ENCODE measurements around the gene OBSCN. TPM values are rescaled to one million over a fixed set of nuclear protein-coding genes. Genes with fewer than 3 reads are reported as not detected.
"Not testable (repeated sequence)": the region's sequence is repeated elsewhere in the genome, so short reads cannot be mapped to it uniquely, and the experiment has no call there.

OBSCN gene
- total and polyA plus RNA-seq, 5 donors = 144 to 234 (median 188) TPM

DNA sequence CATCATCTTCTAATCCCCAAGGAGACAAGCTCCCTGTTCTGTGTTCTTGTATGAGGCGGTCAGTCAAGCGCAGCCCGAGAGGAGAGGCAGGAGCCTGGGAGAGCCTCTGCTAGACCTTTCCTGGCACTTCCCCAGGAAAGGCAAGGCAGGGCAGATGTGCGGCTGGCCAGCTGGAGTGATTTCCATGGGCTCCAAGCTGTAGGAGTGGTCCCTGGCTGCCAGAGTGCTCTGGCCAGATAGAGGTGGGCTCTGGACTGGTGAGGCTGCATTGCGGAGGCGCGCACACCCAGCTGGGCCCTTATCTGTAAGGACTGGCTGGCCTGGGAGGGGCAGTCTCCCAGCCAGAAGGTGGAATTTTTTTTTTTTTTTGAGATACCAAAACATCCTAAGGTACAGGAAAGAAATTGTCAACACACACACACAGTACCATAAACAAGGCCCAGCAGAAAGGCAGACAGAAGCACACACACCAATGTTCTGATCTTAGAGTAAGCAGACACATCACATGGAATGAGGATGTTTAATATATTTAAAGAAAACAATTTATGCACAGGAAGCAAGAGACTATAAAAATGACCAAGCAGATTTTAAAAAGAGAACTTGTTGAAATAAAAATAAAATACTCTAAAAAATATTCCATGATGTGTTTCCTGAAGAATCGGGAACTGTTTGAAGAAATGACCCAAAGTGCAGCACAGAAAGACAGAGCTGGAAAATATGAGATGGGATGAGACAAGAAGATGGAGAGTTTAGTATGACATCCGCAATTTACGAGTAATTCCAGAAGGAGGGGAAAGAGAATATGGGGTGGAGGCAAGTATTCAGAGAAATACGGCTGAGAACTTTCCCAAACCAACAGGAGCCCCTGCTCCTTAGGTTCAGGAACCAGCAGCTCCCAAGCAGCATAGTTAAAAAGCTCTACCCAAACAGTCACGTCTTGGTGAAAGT lies 28.8 kb upstream of the OBSCN start:
- Histone ChIP-seq H3K27ac (ENCODE audit: low read length) (no peak overlapping the region), H3K27me3 (ENCODE audit: control insufficient read depth, insufficient read depth) (no peaks in the 10 kb centered on the region), H3K4me3 (ENCODE audit: low read length) (no peak overlapping the region), H3K4me1 (ENCODE audit: control insufficient read depth, insufficient read depth, low read length) (no peaks in the 10 kb centered on the region), H3K9me3 (ENCODE audit: control insufficient read depth, low read length) (no peaks in the 10 kb centered on the region)
- DNase-seq (peak in 2 of 3 donors; percentile 36 to 66), ATAC-seq (peak; percentile 44 to 83)
- 74% methylated on average over 12 of the region's 12 CpGs for WGBS
- intact Hi-C loops (cut with DNase I) = no loop called here

DNA sequence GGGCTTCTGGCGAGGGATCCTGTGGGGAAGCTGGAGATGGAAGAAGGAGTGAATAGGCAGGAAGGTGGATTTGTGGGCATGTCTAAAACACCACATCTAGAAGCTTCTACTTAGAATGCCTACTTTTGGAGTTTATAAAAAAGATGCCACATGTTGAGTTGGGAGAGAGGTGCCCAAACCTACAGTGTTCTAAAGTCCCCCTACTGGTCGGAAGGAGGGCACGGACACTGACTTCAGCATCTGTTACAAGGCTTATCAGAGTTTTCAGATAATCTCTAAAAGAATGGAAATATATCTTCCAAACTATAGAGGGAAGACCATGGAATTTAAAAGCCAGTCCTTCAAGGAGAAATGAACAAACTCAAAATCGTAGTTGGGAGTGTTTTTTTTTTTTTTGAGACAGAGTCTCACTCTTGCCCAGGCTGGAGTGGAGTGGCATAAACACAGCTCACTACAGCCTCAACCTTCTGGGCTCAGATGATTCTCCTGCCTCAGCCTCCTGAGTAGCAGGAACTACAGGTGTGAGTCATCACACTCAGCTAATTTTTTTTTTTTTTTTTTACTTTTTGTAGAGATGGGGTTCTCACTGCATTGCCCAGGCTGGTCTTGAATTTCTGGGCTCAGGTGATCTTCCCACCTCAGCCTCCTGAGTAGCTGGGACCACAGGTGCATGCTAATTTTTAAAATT lies 27.4 kb upstream of the OBSCN start:
- Histone ChIP-seq H3K4me1 (ENCODE audit: control insufficient read depth, insufficient read depth, low read length) (no peaks in the 10 kb centered on the region), H3K9me3 (ENCODE audit: control insufficient read depth, low read length) (no peaks in the 10 kb centered on the region), H3K27me3 (ENCODE audit: control insufficient read depth, insufficient read depth) (no peaks in the 10 kb centered on the region), H3K4me3 (ENCODE audit: low read length) (no peak overlapping the region), H3K27ac (ENCODE audit: low read length) (no peak overlapping the region)
- 76% methylated on average over 4 of the region's 4 CpGs for WGBS
- ATAC-seq = no peak
- no peak for DNase-seq
- intact Hi-C loops (cut with DNase I) = no loop called here

DNA sequence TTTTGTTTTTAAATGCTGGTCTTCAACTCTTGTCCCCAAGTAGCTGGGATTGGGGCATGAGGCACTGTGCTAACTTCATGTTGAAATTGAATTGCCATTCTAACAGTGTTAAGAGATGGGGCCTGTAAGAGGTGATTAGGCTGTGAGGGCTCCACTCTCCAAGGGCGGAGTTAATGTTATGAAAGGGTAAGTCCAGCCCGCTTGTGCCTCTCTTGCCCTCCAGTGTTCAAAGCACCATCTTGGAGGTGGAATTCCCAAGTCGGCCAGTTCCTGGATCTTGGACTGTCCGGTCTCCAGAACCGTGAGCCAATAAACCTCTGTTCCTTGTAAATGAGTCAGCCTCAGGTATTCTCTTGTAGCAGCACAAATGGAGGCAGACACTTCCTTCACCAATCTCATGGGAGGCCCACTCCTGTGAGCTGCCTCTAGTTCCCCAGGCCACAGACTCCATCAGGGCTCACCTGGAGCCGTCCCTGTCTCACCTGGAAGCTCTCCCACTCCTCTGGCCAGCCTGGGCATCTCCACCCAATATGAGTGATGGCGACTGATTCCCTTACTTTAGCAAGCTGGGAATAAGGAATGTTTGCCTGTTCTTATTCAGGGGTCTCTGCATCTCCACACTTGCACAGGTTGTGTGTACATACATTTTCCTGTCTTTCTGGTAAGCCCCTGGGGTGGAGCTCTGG lies 26.7 kb upstream of the OBSCN start:
- H3K4me1 ChIP-seq (ENCODE audit: control insufficient read depth, insufficient read depth, low read length) = no peaks in the 10 kb centered on the region
- H3K4me3 ChIP-seq (ENCODE audit: low read length) = no peak overlapping the region
- H3K27ac ChIP-seq (ENCODE audit: low read length) = no peak overlapping the region
- intact Hi-C loops (cut with DNase I) = no loop called here
- H3K9me3 ChIP-seq (ENCODE audit: control insufficient read depth, low read length) = no peaks in the 10 kb centered on the region
- DNase-seq = no peak
- H3K27me3 ChIP-seq (ENCODE audit: control insufficient read depth, insufficient read depth) = no peaks in the 10 kb centered on the region
- WGBS = 93% methylated on average over 7 of the region's 7 CpGs
- no peak for ATAC-seq

DNA sequence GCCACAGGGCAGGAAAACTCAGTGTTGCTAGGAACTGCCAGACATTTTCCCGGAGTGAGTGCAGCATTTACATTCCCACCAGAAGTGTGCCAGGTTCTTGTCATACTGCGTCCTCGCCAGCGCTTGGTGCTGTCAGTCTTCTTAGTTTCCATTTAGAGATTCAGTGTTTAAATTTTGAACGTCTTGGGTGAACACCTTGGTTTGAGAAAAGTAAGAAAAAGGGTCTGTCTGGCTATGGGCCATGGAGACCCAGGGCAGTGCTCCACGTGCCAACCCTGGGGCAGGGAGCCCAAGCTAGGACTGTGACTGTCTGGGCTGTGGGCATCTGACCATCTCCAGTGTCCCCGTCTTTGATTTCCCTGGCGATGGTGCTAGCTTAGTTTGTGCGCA lies 26.2 kb upstream of the OBSCN start:
- intact Hi-C loops (cut with DNase I) = no loop called here
- 89% methylated on average over 9 of the region's 9 CpGs for WGBS
- Histone ChIP-seq H3K4me3 (ENCODE audit: low read length) (no peak overlapping the region), H3K27ac (ENCODE audit: low read length) (no peak overlapping the region), H3K27me3 (ENCODE audit: control insufficient read depth, insufficient read depth) (no peaks in the 10 kb centered on the region), H3K9me3 (ENCODE audit: control insufficient read depth, low read length) (no peaks in the 10 kb centered on the region), H3K4me1 (ENCODE audit: control insufficient read depth, insufficient read depth, low read length) (no peaks in the 10 kb centered on the region)
- ATAC-seq = no peak
- DNase-seq = no peak

DNA sequence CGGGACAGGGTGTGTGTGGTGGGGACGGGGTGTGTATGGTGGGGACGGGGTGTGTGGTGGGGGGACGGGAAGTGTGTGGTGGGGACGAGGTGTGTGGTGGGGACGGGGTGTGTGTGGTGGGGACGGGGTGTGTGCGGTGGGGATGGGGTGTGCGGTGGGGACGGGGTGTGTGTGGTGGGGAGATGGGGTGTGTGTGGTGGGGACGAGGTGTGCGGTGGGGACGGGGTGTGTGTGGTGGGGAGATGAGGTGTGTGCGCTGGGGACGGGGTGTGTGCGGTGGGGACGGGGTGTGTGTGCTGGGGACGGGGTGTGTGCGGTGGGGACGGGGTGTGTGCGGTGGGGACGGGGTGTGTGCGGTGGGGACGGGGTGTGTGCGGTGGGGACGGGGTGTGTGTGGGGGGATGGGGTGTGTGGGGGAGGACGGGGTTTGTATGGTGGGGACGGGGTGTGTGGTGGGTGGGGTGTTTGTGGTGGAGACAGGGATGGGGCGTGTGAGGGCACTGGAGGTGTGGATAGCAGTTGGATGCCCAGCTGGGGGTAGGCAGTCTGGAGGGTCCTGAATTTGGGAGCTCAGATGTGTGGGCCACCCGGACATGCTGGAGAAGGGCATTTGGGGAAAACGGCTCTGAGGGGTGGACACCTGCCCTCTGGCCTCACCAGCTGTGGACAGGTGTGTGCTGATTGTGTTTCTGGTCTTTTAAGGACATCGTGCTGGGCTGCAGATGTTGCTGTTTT lies 25.4 kb upstream of the OBSCN start:
- DNase-seq (no peak), ATAC-seq (no peak)
- Histone ChIP-seq H3K27me3 (ENCODE audit: control insufficient read depth, insufficient read depth) (no peaks in the 10 kb centered on the region), H3K27ac (ENCODE audit: low read length) (no peak overlapping the region), H3K4me1 (ENCODE audit: control insufficient read depth, insufficient read depth, low read length) (no peaks in the 10 kb centered on the region), H3K4me3 (ENCODE audit: low read length) (no peak overlapping the region), H3K9me3 (ENCODE audit: control insufficient read depth, low read length) (no peaks in the 10 kb centered on the region)
- 94% methylated on average over 32 of the region's 32 CpGs for WGBS
- intact Hi-C loops (cut with DNase I) = no loop called here

DNA sequence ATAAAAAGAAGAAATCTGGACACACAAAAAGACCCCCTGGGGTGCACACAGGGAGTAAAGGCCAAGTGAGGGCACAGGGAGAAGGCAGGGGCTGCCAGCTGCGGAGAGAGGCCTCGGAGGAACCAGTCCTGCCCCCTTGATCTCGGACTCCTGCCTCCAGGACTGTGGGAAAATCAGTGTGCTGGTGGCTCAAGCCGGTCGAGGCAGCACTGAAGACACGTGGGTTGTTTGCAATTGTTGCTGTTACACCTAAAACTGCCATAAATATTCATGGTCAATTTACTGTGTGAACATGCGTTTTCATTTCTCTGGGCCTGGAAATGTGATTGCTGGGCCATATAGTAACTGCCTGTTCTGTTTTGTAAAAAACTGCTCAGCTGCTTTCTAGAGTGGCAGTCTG lies 23.7 kb upstream of the OBSCN start:
- Histone ChIP-seq H3K4me1 (ENCODE audit: control insufficient read depth, insufficient read depth, low read length) (no peaks in the 10 kb centered on the region), H3K9me3 (ENCODE audit: control insufficient read depth, low read length) (no peaks in the 10 kb centered on the region), H3K27me3 (ENCODE audit: control insufficient read depth, insufficient read depth) (no peaks in the 10 kb centered on the region), H3K4me3 (ENCODE audit: low read length) (no peak overlapping the region), H3K27ac (ENCODE audit: low read length) (no peak overlapping the region)
- DNase-seq (no peak), ATAC-seq (no peak)
- intact Hi-C loops (cut with DNase I) = no loop called here
- WGBS = 79% methylated on average over 7 of the region's 7 CpGs

DNA sequence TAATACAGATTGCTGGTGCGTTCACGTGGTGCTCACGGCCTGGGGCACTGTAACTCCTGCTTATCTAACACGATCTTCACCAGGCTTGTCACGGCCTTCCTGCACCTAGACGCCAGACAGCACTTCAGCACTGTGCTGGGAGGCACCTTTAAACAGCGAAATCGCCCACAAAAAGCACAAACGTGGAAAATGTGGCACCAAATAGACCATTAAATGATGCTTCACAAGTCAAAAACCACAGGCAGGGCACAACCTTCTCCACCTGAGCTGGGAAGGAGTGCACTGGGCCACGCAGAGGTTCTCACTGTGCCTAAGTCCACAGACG lies 22.2 kb upstream of the OBSCN start:
- Histone ChIP-seq H3K4me3 (ENCODE audit: low read length) (no peak overlapping the region), H3K27me3 (ENCODE audit: control insufficient read depth, insufficient read depth) (no peaks in the 10 kb centered on the region), H3K27ac (ENCODE audit: low read length) (no peak overlapping the region), H3K4me1 (ENCODE audit: control insufficient read depth, insufficient read depth, low read length) (no peaks in the 10 kb centered on the region), H3K9me3 (ENCODE audit: control insufficient read depth, low read length) (no peaks in the 10 kb centered on the region)
- intact Hi-C loops (cut with DNase I) = no loop called here
- no peak for DNase-seq
- ATAC-seq = no peak
- 67% methylated on average over 11 of the region's 11 CpGs for WGBS

DNA sequence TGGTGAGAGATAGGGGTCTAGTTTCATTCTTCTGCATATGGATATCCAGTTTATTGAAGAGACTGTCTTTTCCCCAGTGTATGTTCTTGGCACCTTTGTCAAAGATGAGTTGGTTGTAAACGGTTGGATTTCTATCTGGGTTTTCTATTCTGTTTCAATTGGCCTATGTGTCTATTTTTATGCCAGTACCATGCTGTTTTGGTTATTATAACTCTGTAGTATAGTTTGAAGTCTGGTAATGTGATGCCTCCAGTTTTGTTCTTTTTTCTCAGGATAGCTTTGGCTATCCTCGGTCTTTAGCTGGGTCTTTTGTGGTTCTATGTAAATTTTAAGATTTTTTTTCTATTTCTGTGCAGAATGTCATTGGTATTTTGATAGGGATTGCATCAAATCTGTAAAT lies 19.6 kb upstream of the OBSCN start:
- H3K4me1 ChIP-seq (ENCODE audit: control insufficient read depth, insufficient read depth, low read length); H3K4me3 ChIP-seq (ENCODE audit: low read length); ATAC-seq; DNase-seq; intact Hi-C loops (cut with DNase I); H3K27me3 ChIP-seq (ENCODE audit: control insufficient read depth, insufficient read depth); H3K9me3 ChIP-seq (ENCODE audit: control insufficient read depth, low read length); H3K27ac ChIP-seq (ENCODE audit: low read length): not testable (repeated sequence)
- 83% methylated on average over 2 of the region's 2 CpGs for WGBS

DNA sequence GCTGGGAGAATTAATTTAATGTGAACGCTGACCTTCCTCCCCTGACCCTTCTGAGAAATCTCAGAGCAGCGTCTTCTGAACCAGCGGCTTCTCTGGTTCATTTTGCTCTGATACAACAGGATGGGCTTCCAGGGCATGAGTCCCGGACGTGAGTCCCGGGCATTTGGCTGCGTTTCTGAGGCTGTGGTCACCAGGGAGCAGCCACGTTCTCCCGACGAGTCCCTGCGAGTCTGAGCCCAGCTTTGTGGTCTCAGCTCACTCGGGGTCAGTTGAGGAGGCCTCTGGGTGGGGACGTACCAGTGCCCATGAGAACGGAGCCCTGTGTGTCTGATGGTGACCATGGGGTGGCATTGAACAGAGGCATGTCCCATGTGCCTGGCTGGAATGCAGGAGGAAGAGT lies 17.7 kb upstream of the OBSCN start:
- DNase-seq (no peak), ATAC-seq (no peak)
- Histone ChIP-seq H3K27ac (ENCODE audit: low read length) (no peak overlapping the region), H3K4me1 (ENCODE audit: control insufficient read depth, insufficient read depth, low read length) (no peaks in the 10 kb centered on the region), H3K4me3 (ENCODE audit: low read length) (no peak overlapping the region), H3K9me3 (ENCODE audit: control insufficient read depth, low read length) (no peaks in the 10 kb centered on the region), H3K27me3 (ENCODE audit: control insufficient read depth, insufficient read depth) (no peaks in the 10 kb centered on the region)
- WGBS = 88% methylated on average over 14 of the region's 14 CpGs
- intact Hi-C loops (cut with DNase I) = no loop called here

DNA sequence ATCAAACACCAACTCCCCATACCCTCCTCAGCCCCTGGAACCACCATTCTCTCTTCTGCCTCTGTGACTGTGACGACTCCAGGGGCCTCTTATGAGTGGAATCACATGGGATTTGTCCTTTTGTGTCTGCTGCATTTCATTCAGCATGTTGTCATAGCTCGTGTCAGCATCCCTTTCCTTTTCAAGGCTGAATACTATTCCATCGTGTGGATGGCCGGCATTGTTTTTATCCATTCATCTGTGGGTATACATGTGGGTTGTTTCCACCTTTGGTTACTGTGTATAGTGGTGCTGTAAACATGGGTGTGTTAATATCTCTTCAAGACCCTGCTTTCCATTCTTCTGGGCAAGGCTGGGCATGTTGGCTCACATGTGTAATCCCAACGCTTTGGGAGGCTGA lies 17.1 kb upstream of the OBSCN start:
- no peak for DNase-seq
- intact Hi-C loops (cut with DNase I) = no loop called here
- Histone ChIP-seq H3K4me3 (ENCODE audit: low read length) (no peak overlapping the region), H3K27me3 (ENCODE audit: control insufficient read depth, insufficient read depth) (no peaks in the 10 kb centered on the region), H3K27ac (ENCODE audit: low read length) (no peak overlapping the region), H3K9me3 (ENCODE audit: control insufficient read depth, low read length) (no peaks in the 10 kb centered on the region), H3K4me1 (ENCODE audit: control insufficient read depth, insufficient read depth, low read length) (no peaks in the 10 kb centered on the region)
- 88% methylated on average over 5 of the region's 5 CpGs for WGBS
- ATAC-seq = no peak

DNA sequence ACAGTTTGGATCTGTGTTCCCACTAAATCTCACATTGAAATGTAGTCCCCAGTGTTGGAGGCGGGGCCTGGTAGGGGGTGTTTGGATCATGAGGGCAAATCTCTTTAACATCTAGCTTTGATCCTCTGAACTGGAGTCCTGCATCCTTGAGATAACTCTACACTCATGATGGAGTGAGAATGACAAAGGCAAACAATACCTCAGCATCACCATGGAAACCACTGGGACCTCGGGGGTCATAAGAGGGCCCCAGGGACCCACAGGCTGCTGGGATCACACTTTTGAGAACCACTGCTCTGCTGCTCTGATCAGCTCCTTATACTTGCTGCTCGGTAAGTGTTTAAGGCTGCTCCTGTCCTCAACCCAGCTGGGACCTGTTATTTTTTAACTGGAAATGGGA lies 13.4 kb upstream of the OBSCN start:
- Histone ChIP-seq H3K4me3 (ENCODE audit: low read length) (no peak overlapping the region), H3K9me3 (ENCODE audit: control insufficient read depth, low read length) (no peaks in the 10 kb centered on the region), H3K27ac (ENCODE audit: low read length) (no peak overlapping the region), H3K4me1 (ENCODE audit: control insufficient read depth, insufficient read depth, low read length) (peaks cover 3% of the 10 kb centered on the region), H3K27me3 (ENCODE audit: control insufficient read depth, insufficient read depth) (no peaks in the 10 kb centered on the region)
- WGBS = 85% methylated on average over 3 of the region's 3 CpGs
- intact Hi-C loops (cut with DNase I) = no loop called here
- no peak for ATAC-seq
- DNase-seq = no peak

Measured in right cardiac atrium (tissue), 5 donors.